Measurements from ENCODE around the gene MCM3.

The MCM3 gene

DNA sequence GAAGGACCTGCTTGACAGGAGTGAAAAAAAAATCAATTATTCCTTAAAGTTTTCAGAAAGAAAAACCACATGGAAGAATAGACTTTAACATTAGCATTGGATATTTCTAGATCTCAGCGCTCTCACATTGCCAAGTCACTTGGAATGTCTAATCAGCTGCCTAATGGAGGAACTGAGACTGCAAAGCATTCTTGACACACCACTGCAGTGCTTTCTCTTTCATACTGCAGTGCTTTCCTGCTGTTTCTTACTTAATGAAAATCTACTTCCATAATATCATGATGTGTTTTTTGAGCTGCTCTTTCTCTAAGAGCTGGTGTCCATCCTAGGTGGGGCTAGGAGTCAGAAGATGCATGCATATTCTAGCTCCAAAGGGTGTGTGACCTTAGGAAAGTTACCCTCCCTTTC lies 20.4 kb upstream of the MCM3 start:
- no peaks in the 10 kb centered on the region for H3K4me1 ChIP-seq (ENCODE audit: insufficient read depth, poor library complexity, severe bottlenecking)
- TF ChIP-seq, protein P1, sequence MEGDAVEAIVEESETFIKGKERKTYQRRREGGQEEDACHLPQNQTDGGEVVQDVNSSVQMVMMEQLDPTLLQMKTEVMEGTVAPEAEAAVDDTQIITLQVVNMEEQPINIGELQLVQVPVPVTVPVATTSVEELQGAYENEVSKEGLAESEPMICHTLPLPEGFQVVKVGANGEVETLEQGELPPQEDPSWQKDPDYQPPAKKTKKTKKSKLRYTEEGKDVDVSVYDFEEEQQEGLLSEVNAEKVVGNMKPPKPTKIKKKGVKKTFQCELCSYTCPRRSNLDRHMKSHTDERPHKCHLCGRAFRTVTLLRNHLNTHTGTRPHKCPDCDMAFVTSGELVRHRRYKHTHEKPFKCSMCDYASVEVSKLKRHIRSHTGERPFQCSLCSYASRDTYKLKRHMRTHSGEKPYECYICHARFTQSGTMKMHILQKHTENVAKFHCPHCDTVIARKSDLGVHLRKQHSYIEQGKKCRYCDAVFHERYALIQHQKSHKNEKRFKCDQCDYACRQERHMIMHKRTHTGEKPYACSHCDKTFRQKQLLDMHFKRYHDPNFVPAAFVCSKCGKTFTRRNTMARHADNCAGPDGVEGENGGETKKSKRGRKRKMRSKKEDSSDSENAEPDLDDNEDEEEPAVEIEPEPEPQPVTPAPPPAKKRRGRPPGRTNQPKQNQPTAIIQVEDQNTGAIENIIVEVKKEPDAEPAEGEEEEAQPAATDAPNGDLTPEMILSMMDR (IDR thresholded peaks at IDR 0.05; ENCODE audit: poor library complexity, severe bottlenecking), result no peak
- H3K27me3 ChIP-seq (ENCODE audit: insufficient read depth, poor library complexity, severe bottlenecking), result no peaks in the 10 kb centered on the region
- no peak overlapping the region for H3K27ac ChIP-seq (ENCODE audit: poor library complexity, severe bottlenecking)
- H3K9me3 ChIP-seq (ENCODE audit: severe bottlenecking), result peaks cover 3% of the 10 kb centered on the region
- no peak overlapping the region for H3K4me3 ChIP-seq (ENCODE audit: severe bottlenecking)
- no peaks in the 10 kb centered on the region for H3K36me3 ChIP-seq (ENCODE audit: low read depth)
- ATAC-seq (ENCODE audit: low read depth) (no peak), DNase-seq (ENCODE audit: low spot score) (no peak)

DNA sequence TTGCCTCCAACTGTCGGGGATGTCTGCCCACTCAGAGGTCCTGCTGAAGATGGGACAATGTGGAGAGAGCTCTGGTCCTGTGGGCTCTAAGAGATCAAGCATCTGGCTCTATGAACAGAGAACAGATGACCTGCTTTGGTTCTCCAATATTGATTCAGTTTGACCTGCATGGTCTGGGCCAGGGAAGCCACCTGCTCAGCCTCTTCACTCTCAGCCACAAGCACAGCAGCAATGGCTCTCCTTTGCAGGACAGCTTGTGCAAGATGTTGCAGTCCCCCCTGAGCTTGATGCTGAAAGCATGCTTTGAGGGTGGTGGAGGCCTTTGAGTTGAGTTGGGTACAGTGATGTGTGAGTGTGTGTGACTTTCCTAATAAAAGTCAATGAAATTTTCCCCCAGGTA lies 18.6 kb upstream of the MCM3 start:
- DNase-seq (ENCODE audit: low spot score) (no peak), ATAC-seq (ENCODE audit: low read depth) (no peak)
- Histone ChIP-seq H3K27ac (ENCODE audit: poor library complexity, severe bottlenecking) (no peak overlapping the region), H3K27me3 (ENCODE audit: insufficient read depth, poor library complexity, severe bottlenecking) (no peaks in the 10 kb centered on the region), H3K36me3 (ENCODE audit: low read depth) (no peaks in the 10 kb centered on the region), H3K4me1 (ENCODE audit: insufficient read depth, poor library complexity, severe bottlenecking) (no peaks in the 10 kb centered on the region), H3K9me3 (ENCODE audit: severe bottlenecking) (peaks cover 3% of the 10 kb centered on the region), H3K4me3 (ENCODE audit: severe bottlenecking) (no peak overlapping the region)
- TF ChIP-seq, protein P1 (IDR thresholded peaks at IDR 0.05; ENCODE audit: poor library complexity, severe bottlenecking), result no peak

DNA sequence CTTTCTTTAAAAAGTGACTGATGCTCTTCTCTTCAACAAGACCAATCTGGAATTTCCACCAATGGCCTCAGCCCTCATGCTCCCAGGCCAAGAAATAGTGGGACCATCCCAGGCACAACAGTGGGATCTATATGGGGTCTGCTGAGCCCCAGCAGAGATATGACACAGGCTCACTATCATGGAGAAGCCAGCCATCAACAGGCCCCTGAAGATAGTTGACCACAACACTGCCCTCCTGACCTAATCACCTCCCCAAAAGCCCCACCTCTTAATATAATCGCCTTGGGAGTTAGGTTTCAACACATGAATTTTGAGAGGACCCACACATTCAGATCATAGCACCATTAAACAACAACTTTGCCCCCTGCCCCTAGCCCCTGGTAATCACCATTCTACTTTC lies 16.8 kb upstream of the MCM3 start:
- TF ChIP-seq, protein P1 (IDR thresholded peaks at IDR 0.05; ENCODE audit: poor library complexity, severe bottlenecking), result no peak
- ATAC-seq (ENCODE audit: low read depth) (no peak), DNase-seq (ENCODE audit: low spot score) (no peak)
- no peak overlapping the region for H3K4me3 ChIP-seq (ENCODE audit: severe bottlenecking)
- peaks cover 3% of the 10 kb centered on the region for H3K9me3 ChIP-seq (ENCODE audit: severe bottlenecking)
- no peaks in the 10 kb centered on the region for H3K4me1 ChIP-seq (ENCODE audit: insufficient read depth, poor library complexity, severe bottlenecking)
- H3K27me3 ChIP-seq (ENCODE audit: insufficient read depth, poor library complexity, severe bottlenecking), result no peaks in the 10 kb centered on the region
- H3K27ac ChIP-seq (ENCODE audit: poor library complexity, severe bottlenecking), result no peak overlapping the region
- H3K36me3 ChIP-seq (ENCODE audit: low read depth), result no peaks in the 10 kb centered on the region

DNA sequence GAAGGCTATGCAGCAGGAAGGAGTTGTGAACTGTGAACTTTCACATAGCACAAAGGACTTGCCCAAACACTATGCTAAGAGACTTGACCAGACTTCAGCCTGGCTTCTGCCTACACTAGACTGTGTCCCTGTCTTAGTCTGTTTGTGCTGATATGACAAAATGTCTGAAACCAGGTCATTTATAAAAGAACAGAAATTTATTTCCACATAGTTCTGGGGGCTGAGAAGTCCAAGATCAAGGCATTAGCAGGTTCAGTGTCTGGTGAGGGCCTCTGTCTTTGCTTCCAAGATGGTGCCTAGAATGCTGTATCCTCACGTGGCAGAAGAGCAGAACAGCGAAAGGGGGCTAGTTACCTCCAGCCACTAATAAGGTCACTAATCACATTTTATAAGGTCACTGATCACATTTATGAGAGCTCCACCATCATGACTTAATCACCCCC lies 16.0 kb upstream of the MCM3 start:
- no peak for DNase-seq (ENCODE audit: low spot score)
- H3K27me3 ChIP-seq (ENCODE audit: insufficient read depth, poor library complexity, severe bottlenecking), result no peaks in the 10 kb centered on the region
- H3K9me3 ChIP-seq (ENCODE audit: severe bottlenecking), result peaks cover 3% of the 10 kb centered on the region
- H3K4me1 ChIP-seq (ENCODE audit: insufficient read depth, poor library complexity, severe bottlenecking), result no peaks in the 10 kb centered on the region
- TF ChIP-seq, protein P1 (IDR thresholded peaks at IDR 0.05; ENCODE audit: poor library complexity, severe bottlenecking), result no peak
- no peak overlapping the region for H3K27ac ChIP-seq (ENCODE audit: poor library complexity, severe bottlenecking)
- H3K36me3 ChIP-seq (ENCODE audit: low read depth), result no peaks in the 10 kb centered on the region
- no peak for ATAC-seq (ENCODE audit: low read depth)
- H3K4me3 ChIP-seq (ENCODE audit: severe bottlenecking), result no peak overlapping the region

DNA sequence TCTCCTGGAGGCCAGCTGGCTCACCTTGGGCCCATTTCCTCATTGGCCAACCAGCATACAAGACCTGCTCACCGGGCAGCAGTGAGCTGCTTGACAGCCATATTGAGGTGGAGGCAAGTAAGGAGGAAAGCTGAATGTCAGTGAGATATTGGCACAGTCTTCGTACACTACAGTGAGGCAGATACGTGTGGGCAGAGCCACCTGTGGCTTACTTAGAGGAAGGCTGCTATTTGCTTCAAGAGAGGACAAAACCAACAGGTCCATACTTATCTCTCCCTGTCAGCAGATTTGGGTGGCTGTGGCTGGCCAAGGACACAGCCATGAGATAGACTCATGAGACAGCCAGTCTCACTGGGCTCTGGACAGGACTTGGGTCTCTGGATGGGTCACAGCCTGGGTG lies 15.1 kb upstream of the MCM3 start:
- TF ChIP-seq, protein P1 (IDR thresholded peaks at IDR 0.05; ENCODE audit: poor library complexity, severe bottlenecking), result no peak
- Histone ChIP-seq H3K4me1 (ENCODE audit: insufficient read depth, poor library complexity, severe bottlenecking) (no peaks in the 10 kb centered on the region), H3K9me3 (ENCODE audit: severe bottlenecking) (no peaks in the 10 kb centered on the region), H3K27ac (ENCODE audit: poor library complexity, severe bottlenecking) (no peak overlapping the region), H3K4me3 (ENCODE audit: severe bottlenecking) (no peak overlapping the region), H3K36me3 (ENCODE audit: low read depth) (no peaks in the 10 kb centered on the region), H3K27me3 (ENCODE audit: insufficient read depth, poor library complexity, severe bottlenecking) (no peaks in the 10 kb centered on the region)
- ATAC-seq (ENCODE audit: low read depth) (no peak), DNase-seq (ENCODE audit: low spot score) (no peak)
